Measurements from ENCODE around the gene ZBTB16.
A peak's percentile ranks its signal among the peaks of the same experiment; 100 is the strongest.

Gene ZBTB16

GRCh38 chr11:114171257-114172054 lies 111.9 kb downstream of the ZBTB16 start:
- DNase-seq = no peak

GRCh38 chr11:114172055-114172861 lies 112.7 kb downstream of the ZBTB16 start:
- no peak for DNase-seq

GRCh38 chr11:114172871-114173444 lies 113.4 kb downstream of the ZBTB16 start:
- DNase-seq = no peak

- DNase-seq = no peak
Measured at GRCh38 chr11:114173843-114174242, 114.3 kb downstream of the ZBTB16 start.

GRCh38 chr11:114174712-114175495 lies 115.4 kb downstream of the ZBTB16 start:
- no peak for DNase-seq

- no peak for DNase-seq
Measured at GRCh38 chr11:114175706-114176105, 116.2 kb downstream of the ZBTB16 start.

- no peak for DNase-seq
Measured at GRCh38 chr11:114176321-114176720, 116.8 kb downstream of the ZBTB16 start.

GRCh38 chr11:114178656-114179055 lies 119.1 kb downstream of the ZBTB16 start:
- no peak for DNase-seq

- no peak for DNase-seq
Measured at GRCh38 chr11:114179234-114179941, 119.9 kb downstream of the ZBTB16 start.

GRCh38 chr11:114180301-114181055 lies 121.0 kb downstream of the ZBTB16 start:
- DNase-seq = no peak

GRCh38 chr11:114181195-114181594 lies 121.7 kb downstream of the ZBTB16 start:
- DNase-seq = no peak

GRCh38 chr11:114181752-114182151 lies 122.2 kb downstream of the ZBTB16 start:
- DNase-seq = no peak

GRCh38 chr11:114182471-114183043 lies 123.0 kb downstream of the ZBTB16 start:
- DNase-seq = no peak

GRCh38 chr11:114183044-114183511 lies 123.6 kb downstream of the ZBTB16 start:
- peak; percentile 64 for DNase-seq

- no peak for DNase-seq
Measured at GRCh38 chr11:114185436-114185835, 125.9 kb downstream of the ZBTB16 start.

- no peak for DNase-seq
Measured at GRCh38 chr11:114187173-114187572, 127.7 kb downstream of the ZBTB16 start.

- no peak for DNase-seq
Measured at GRCh38 chr11:114188851-114189570, 129.5 kb downstream of the ZBTB16 start.

- no peak for DNase-seq
Measured at GRCh38 chr11:114190630-114191029, 131.1 kb downstream of the ZBTB16 start.

- no peak for DNase-seq
Measured at GRCh38 chr11:114191893-114192292, 132.4 kb downstream of the ZBTB16 start.

GRCh38 chr11:114192841-114193389 lies 133.4 kb downstream of the ZBTB16 start:
- DNase-seq = no peak

All from stimulated activated CD4-positive, alpha-beta T cell treated with anti-CD3 and anti-CD28 coated beads, Interleukin-15, amount 100 ng/mL, for 24 hours (primary cell).